ENCODE data around the gene CCL4L2.
"Not testable (repeated sequence)": the region's sequence is repeated elsewhere in the genome, so short reads cannot be mapped to it uniquely, and the experiment has no call there.

Gene CCL4L2

DNA sequence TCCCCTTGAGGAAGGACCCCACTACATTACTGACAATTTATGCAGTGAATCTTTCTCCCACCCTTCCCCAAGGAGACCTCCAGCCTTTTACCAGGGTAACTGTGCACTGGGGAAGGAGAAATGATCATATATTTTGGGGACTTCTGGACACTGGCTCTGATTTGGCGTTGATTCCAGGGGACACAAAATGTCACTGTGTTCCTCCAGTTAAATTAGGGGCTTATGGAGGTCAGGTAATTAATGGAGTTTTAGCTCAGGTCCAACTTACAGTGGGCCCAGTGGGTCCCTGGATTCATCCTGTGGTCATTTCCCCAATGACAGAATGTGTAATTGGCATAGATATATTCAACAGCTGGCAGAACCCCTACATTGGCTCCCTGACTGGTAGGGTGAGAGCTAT lies 8.7 kb downstream of the CCL4L2 start:
- FAIRE-seq; DNase-seq (ENCODE audit: insufficient read length, low spot score): not testable (repeated sequence)

DNA sequence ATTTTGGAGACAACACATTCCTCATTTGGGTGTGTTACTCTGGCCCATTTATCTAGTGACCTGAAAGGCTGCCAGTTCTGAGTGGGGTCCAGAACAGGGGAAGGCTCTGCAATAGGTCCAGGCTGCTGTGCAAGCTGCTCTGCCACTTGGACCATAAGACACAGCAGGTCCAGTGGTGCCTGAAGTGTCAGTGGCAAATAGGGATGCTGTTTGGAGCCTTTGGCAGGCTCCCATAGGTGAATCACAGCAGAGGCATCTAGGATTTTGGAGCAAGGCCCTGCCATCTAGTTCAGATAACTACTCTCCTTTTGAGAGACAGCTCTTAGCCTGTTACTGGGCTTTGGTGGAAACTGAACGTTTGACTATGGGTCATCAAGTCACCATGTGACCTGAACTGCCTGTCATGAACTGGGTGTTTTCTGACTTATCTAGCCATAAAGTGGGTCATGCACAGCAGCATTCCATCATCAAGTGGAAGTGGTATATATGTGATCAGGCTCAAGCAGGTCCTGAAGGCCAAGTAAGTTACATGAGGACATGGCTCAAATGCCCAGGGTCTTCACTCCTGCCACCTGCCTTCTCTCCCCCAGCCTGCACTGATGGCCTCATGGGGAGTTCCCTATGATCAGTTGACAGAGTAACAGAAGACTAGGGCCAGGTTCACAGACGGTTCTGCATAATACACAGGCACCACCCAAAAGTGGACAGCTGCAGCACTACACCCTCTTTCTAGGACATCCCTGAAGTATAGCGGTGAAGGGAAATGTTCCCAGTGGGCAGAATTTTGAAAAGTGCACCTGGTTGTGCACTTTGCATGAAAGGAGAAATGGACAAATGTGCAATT lies 10.1 kb downstream of the CCL4L2 start:
- FAIRE-seq; DNase-seq (ENCODE audit: insufficient read length, low spot score): not testable (repeated sequence)

DNA sequence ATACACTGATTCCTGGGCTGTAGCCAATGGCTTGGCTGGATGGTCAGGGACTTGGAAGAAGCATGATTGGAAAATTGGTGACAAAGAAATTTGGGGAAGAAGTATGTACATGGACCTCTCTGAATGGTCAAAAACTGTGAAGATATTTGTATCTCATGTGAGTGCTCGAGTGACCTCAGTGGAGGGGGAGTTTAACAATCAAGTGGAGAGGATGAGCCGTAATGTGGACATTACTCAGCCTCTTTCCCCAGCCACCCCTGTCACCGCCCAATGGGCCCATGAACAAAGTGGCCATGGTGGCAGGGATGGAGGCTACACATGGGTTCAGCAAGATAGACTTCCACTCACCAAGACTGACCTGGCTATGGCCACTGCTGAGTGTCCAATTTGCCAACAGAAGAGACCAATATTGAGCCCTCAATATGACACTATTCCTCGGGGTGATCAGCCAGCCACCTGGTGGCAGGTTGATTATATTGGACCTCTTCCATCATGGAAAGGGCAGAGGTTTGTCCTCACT lies 10.8 kb downstream of the CCL4L2 start:
- not testable (repeated sequence) for DNase-seq (ENCODE audit: insufficient read length, low spot score); FAIRE-seq

DNA sequence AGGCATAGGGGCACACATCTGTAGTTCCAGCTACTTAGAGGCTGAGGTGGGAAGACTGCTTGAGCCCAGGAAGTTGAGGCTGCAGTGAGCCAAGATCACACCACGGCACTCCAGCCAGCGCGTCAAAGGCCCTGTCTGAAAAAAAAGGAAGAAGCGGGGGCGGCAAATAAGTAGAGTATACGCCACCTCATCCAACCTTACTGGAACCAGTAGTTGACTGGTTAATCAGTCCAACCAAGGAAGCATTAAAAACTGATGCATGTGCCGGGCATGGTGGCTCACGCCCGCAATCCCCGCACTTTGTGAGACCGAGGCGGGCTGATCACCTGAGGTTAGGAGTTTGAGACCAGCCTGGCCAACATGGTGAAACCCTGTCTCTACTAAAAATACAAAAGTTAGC lies 12.1 kb downstream of the CCL4L2 start:
- DNase-seq (ENCODE audit: insufficient read length, low spot score); FAIRE-seq: not testable (repeated sequence)

DNA sequence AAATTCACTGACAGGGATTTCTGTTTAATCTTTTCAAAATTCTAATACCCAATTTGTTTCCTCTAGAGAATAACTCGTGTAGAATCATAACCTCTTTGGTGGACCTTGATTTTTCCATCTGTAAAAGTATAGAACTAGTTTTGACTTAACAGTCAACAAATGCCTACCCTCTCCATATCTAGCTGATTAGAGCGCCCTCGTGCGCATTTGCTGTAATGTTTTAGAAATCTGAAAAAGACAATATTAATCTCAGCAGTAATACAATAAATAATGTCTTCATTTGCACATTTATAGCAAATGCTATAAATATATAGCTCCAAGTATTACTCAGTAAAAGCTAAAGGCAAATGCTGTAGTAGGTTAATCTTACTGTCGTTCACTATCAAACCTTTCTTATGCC lies 18.8 kb downstream of the CCL4L2 start:
- not testable (repeated sequence) for DNase-seq (ENCODE audit: insufficient read length, low spot score)

DNA sequence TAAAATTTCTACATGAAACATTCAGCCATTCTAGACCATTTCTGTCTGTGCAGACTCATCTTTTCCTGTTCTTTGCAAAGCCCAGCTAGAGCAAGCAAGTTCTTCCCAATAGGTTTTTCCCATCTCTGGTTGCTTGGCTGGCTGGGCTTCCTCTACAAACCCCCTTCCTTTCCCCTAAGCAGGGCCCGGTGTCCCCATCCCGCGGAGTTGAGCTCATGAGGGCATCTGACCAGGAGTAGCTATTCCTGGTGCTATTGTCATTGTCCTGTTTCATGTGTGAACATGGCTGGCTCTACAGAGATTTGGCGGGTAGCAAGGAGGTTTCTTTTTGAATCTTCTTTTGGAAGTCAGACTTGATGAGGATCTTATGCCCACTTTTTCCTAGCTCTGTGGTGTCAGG lies 31.2 kb downstream of the CCL4L2 start:
- not testable (repeated sequence) for FAIRE-seq; DNase-seq (ENCODE audit: insufficient read length, low spot score)

More for the DNA sequence above, 18.8 kb downstream of the CCL4L2 start:
- FAIRE-seq = not testable (repeated sequence)

All from GM19239 (cell line).